ENCODE measurements around the gene LPP.

- TF ChIP-seq GABPA (IDR thresholded peaks at IDR 0.05; ENCODE audit: low read depth): no peak
- no peak for TF ChIP-seq POLR2AphosphoS5 (IDR thresholded peaks at IDR 0.05; ENCODE audit: low read depth)
Observed at GRCh38 chr3:188580223-188580622, 426.3 kb downstream of the LPP start.
